ENCODE data around the gene EMP1. TPM values are rescaled to one million over a fixed set of nuclear protein-coding genes. Genes with fewer than 3 reads are reported as not detected.

EMP1 gene
- total RNA-seq, 1 donor from 2014 or later: 118 TPM

DNA sequence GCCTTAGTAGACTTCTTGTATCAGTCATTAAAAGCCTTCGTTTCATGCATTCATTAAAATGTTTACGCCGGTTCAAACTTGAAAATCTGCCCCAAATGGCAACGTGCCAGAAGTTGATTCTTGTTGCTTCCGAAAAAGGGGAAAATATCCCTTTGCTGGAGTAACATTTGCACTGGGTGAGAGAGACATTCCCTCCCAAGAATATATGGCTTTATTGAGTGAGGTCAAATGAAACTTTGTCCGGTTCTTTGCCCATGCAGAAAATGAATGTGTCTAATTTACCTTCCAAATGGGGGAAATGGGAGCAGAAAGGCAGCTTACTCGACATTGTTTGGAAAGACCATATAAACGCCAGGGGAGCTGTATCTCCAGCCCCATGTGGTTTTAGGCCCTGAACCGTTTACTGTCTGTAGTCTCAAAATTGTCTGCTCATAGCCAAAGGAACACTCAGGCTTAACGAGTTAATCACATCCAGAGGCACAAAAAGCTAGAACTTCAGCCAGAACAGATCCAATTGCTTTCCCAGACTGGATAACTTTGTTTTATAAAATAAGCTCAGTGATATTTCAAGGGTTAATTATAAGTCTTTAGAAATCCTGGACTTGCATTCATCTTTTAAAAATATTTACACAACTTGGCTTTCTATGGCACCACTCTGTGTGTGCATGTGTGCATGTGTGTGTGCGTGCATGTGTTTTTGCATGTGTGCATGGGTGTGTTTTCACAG lies 2.9 kb upstream of the EMP1 start:
- intact Hi-C loops (cut with DNase I): no loop called here
- DNase-seq (ENCODE audit: low spot score): no peak

GRCh38 chr12:13194401-13195110 lies 2.0 kb upstream of the EMP1 start:
- intact Hi-C loops (cut with DNase I): no loop called here
- DNase-seq (ENCODE audit: low spot score): no peak

DNA sequence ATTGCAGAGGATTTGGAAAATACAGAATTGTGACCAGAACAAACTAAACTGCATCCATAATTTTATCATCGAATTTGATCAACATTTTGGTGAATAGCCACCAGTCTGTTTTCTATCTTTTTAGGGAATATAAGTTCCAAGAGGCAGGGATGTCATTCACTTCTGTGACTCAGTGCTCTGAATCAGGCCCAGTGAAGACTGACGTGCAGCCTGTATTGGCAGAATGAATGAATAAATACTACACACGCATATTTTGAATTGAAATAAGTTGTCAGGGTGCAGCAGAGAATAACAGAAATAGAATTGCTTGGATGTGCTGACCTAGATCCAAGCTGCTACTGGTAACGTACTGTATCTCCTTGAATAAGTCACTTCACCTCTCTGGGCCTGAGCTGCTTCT lies 1.3 kb upstream of the EMP1 start:
- intact Hi-C loops (cut with DNase I): no loop called here
- no peak for DNase-seq (ENCODE audit: low spot score)

DNA sequence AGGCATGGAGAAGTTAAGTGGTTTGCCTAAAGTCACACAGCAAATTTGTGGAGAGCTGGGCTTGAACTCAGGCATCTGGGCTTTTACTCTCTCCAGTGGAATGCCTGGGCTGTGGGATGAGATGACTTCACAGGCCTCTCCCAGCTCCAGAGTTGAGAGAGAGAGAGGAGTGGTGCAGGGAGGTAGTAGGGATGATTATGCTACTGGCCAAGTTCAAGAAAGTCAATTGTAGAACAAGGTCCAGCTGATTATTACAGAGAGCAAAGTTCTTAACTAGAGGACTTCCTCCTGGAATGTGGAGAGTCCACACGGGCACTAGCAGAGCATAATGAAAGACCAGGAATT lies 769 bp upstream of the EMP1 start:
- DNase-seq (ENCODE audit: low spot score): no peak
- intact Hi-C loops (cut with DNase I): loop anchor here (1.0 kb wide), 2 partner anchors 22 to 97 kb away; no protein-coding TSS in a partner anchor

DNA sequence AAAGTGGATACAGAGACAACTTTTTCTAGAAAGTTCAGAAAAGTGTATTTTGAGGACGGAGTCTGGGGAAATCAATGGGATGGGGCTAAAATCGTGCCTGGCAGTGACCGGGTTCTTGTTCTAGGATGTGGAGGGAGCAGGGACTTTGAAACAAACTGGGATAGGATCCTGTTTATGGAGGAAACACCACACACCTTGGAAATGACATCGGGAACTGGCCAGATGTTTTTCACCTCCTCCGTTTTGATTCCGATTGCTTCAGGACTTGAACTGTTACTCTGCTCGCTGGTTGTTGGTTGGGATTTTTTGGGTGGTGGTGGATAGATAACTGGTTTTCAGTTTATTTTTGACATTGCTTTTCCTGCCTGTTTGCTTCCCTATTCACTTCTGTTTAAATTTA lies 506 bp downstream of the EMP1 start:
- no peak for DNase-seq (ENCODE audit: low spot score)
- intact Hi-C loops (cut with DNase I): no loop called here

DNA sequence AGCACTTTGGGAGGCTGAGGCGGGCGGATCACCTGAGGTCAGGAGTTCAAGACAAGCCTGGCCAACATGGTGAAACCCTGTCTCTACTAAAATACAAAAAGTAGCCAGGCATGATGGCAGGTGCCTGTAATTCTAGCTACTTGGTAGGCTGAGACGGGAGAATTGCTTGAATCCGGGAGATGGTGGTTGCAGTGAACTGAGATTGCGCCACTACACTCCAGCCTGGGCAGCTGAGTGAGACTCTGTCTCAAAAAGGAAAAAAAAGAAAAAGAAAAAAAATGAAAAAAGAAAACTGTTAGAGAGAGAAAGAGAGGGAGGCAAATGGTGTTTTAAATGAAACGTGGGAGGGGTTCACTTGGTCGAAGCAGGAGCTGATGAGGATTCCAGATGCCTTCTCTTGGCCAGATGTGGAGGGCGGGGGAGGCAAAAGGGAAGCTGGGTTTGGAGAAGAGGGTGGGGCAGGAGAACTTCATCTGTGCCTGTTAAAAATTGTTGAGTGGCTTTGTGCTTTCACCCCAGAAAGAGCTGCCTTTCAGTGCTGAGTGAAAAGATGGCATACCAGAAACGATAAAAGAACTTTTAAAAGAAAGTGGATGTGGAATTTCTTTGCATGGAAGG lies 1.1 kb downstream of the EMP1 start:
- DNase-seq (ENCODE audit: low spot score): no peak
- intact Hi-C loops (cut with DNase I): no loop called here

- intact Hi-C loops (cut with DNase I): no loop called here
- DNase-seq (ENCODE audit: low spot score): no peak
Measured at GRCh38 chr12:13198241-13198640, 1.7 kb downstream of the EMP1 start.

DNA sequence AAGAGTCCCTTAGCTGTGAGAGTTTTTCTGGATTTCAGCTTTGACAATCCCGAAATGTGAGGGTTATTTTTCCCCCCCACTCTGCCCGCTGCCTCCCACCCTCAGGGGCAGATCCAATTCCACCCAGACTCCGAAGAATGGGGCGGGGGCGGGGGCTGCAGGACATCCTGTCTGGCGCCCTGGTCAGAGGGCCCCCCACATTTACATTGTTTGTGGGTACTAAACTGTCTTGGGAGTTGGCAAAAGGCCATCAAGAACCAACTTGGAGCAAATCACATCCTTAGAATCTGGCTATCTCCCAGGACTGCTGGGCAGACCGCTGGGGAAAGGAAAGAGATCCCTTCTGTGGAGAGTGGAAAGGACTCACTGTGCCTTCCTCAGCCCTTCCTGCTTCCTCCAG lies 2.4 kb downstream of the EMP1 start:
- intact Hi-C loops (cut with DNase I): no loop called here
- no peak for DNase-seq (ENCODE audit: low spot score)

DNA sequence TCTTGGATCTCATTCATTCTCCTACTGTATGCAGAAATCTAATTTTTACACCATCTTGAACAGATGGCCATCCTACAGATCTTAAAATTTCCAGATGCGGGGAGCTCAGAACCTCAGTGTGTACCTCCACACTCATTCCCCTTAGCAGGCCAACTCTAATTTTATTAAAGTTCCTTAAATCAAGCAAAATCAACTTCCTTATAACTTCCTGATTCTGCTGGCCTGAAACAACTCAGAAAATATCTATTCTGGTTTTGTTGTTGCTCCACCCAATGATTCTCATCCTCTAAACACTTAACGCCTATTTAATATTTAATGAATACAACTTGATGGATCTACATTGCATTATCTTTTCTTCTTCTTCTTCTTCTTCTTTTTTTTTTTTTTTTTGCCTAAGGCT lies 3.1 kb downstream of the EMP1 start:
- no peak for DNase-seq (ENCODE audit: low spot score)
- intact Hi-C loops (cut with DNase I): no loop called here

DNA sequence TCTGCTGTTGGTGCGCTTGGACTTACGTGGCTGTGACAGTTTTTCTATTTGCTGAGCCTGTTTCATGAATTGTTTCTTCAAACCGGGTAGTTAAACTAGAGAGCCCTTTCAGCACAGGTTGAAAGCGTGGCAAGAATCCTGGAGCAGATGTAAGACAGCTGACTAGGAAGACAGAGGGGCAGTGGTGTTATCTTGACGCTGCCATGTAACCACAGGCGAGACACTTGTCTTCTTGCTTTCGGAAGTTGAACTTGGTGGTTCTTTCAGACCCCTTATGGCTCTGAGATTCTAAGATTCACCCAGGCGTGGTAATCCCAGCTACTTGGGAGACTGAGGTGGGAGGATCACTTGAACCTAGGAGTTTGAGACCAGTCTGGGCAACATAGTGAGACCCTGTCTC lies 4.3 kb downstream of the EMP1 start:
- DNase-seq (ENCODE audit: low spot score): no peak
- intact Hi-C loops (cut with DNase I): loop anchor here (10.0 kb wide), 1 partner anchor 386 kb away; the partner anchor contains the start of gene DDX47

GRCh38 chr12:13203034-13203922 lies 6.8 kb downstream of the EMP1 start:
- no peak for DNase-seq (ENCODE audit: low spot score)
- intact Hi-C loops (cut with DNase I): loop anchor here (2.0 to 10.0 kb wide), 2 partner anchors 56 to 388 kb away; partner anchors contain the start of gene DDX47

DNA sequence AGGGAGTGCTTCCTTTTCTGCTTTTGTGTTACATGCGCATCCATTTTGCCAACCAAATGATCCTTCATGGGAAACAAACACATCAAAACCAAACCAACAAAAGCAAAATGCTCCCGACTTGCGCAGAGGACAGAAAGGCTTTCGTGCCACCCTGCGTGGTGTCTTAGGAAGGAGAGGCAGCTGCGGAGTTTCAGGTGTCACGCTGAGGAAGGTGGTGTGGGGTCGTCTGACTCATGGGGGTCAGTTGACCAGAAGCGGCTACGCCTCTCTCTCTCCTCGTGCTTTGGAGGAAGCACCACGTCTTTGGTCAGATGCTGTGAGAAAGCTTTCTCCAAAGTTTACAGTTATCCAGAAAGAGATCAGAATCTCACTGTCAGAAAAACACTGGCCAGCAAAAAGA lies 7.9 kb downstream of the EMP1 start:
- intact Hi-C loops (cut with DNase I): loop anchor here (10.0 kb wide), 1 partner anchor 390 kb away; the partner anchor contains the start of gene DDX47
- DNase-seq (ENCODE audit: low spot score): no peak

GRCh38 chr12:13205809-13206559 lies 9.5 kb downstream of the EMP1 start:
- intact Hi-C loops (cut with DNase I): loop anchor here (10.0 kb wide), 1 partner anchor 391 kb away; the partner anchor contains the start of gene DDX47

GRCh38 chr12:13206560-13206897 lies 10.0 kb downstream of the EMP1 start:
- intact Hi-C loops (cut with DNase I): loop anchor here (10.0 kb wide), 1 partner anchor 392 kb away; the partner anchor contains the start of gene DDX47
- no peak for DNase-seq (ENCODE audit: low spot score)

More at GRCh38 chr12:13205809-13206559, 9.5 kb downstream of the EMP1 start:
- DNase-seq (ENCODE audit: low spot score): no peak

GRCh38 chr12:13208533-13209435 lies 12.3 kb downstream of the EMP1 start:
- DNase-seq (ENCODE audit: low spot score): no peak
- intact Hi-C loops (cut with DNase I): loop anchor here (10.0 kb wide), 1 partner anchor 394 kb away; the partner anchor contains the start of gene DDX47

- intact Hi-C loops (cut with DNase I): loop anchor here (2.0 to 10.0 kb wide), 3 partner anchors 207 to 395 kb away; partner anchors contain the start of genes DDX47 and HEBP1
- no peak for DNase-seq (ENCODE audit: low spot score)
Measured at GRCh38 chr12:13209436-13210235, 13.1 kb downstream of the EMP1 start.

All from cardiac septum (tissue), 1 donor.